A549 (cell line): ENCODE results near the gene GCC2. TPM values are rescaled to one million over a fixed set of nuclear protein-coding genes. Genes with fewer than 3 reads are reported as not detected.

Experiments
- ATAC-seq, 2 experiments: fragments of 200-7000 bp in 1 of 2; fragments of >200 bp in 1 of 2; cut with Nextera tagmentation in 1 of 2; cut with Tn5 transposase in 1 of 2; 3 replicates each; pipeline versions ENCODE4 v1.8.0 to v1.9.1; 2018 to 2020; ENCODE audit warnings: mild to moderate bottlenecking in 1 of 2, moderate library complexity in 1 of 2
- CTCF ChIA-PET: fragments of 300-600 bp; sonication (Branson Sonifier 250); formaldehyde crosslinking; extraction: SDS; loops from one replicate; lab custom pipeline; 2021; ENCODE audit warnings: antibody characterized with exemption, inconsistent platforms; lab: Yijun Ruan, JAX
- POLR2A ChIA-PET: fragments of 350-600 bp; formaldehyde crosslinking; extraction: SDS; loops from one replicate; lab custom pipeline; 2021; ENCODE audit warnings: antibody characterized with exemption, inconsistent platforms; lab: Yijun Ruan, JAX
- DNase-seq, 2 experiments: peaks; one replicate each; pipeline versions ENCODE4 v3.0.0 to v3.0.0-alpha.2; 2011 to 2016; ENCODE audit warnings: low read depth in 1 of 2, low spot score in 1 of 2
- FAIRE-seq: peaks from 2 replicates; lab custom pipeline; 2011; peaks lifted over from hg19 to GRCh38; lab: Jason Lieb, UNC
- H3K27ac ChIP-seq, 2 experiments: fragments of >200 bp; sonication (Bioruptor Twin); formaldehyde crosslinking; 3 replicates each; pipeline ENCODE4 v1.5.1; 2016 to 2017
- H3K4me1 ChIP-seq: fragments of >200 bp; sonication (Bioruptor Twin); formaldehyde crosslinking; 3 replicates; pipeline ENCODE4 v1.6.1; 2016
- H3K4me2 ChIP-seq: fragments of >200 bp; sonication (Bioruptor Twin); formaldehyde crosslinking; 3 replicates; pipeline ENCODE4 v1.6.1; 2016
- H3K4me3 ChIP-seq: fragments of >200 bp; sonication (Bioruptor Twin); formaldehyde crosslinking; 3 replicates; pipeline ENCODE4 v1.5.1; 2016
- H3K9me3 ChIP-seq: fragments of >200 bp; sonication (Bioruptor Twin); formaldehyde crosslinking; 3 replicates; pipeline ENCODE4 v1.6.1; 2016
- BHLHE40 ChIP-seq: IDR thresholded peaks from 2 replicates; pipeline ENCODE4 v1.6.1; 2012; ENCODE audit warnings: low read depth, low read length, inconsistent platforms
- CBX2 ChIP-seq: fragments of 200-600 bp; sonication (generic); IDR thresholded peaks from 2 replicates; pipeline ENCODE4 v1.6.1; 2016; ENCODE audit warnings: low read depth, mild to moderate bottlenecking, borderline replicate concordance
- CEBPB ChIP-seq, 2 experiments: fragments of >200 bp in 1 of 2; sonication (Bioruptor Twin) in 1 of 2; formaldehyde crosslinking in 1 of 2; IDR thresholded peaks; 2 replicates each; pipeline ENCODE4 v1.6.1; 2012 to 2016
- CHD4 ChIP-seq: fragments of 200-600 bp; sonication (generic); IDR thresholded peaks from 2 replicates; pipeline ENCODE4 v1.6.1; 2016; ENCODE audit warnings: antibody characterized with exemption, mild to moderate bottlenecking, borderline replicate concordance
- E2F6 ChIP-seq: IDR thresholded peaks from 2 replicates; pipeline ENCODE4 v1.6.1; 2012; ENCODE audit warnings: low read depth, borderline replicate concordance
- ELK1 ChIP-seq: fragments of 150-350 bp; IDR thresholded peaks from 2 replicates; pipeline ENCODE4 v1.6.1; 2014; ENCODE audit warnings: low read depth, mild to moderate bottlenecking, low read length
- EP300 ChIP-seq, 2 experiments: fragments of >200 bp; sonication (Bioruptor Twin); formaldehyde crosslinking; IDR thresholded peaks; 2 replicates in 1 of 2; 3 replicates in 1 of 2; pipeline ENCODE4 v1.6.1; 2016 to 2017
- FOXS1 ChIP-seq: fragments of 250-450 bp; sonication (Bioruptor Pico); IDR thresholded peaks from 2 replicates; pipeline ENCODE4 v1.5.0; 2020; ENCODE audit warnings: mild to moderate bottlenecking, moderate library complexity
- GATA3 ChIP-seq: IDR thresholded peaks from 2 replicates; pipeline ENCODE4 v1.6.1; 2012; ENCODE audit warnings: borderline replicate concordance
- HDAC2 ChIP-seq: fragments of 200-600 bp; sonication (generic); IDR thresholded peaks from 2 replicates; pipeline ENCODE4 v1.6.1; 2016
- HMGXB4 ChIP-seq: fragments of 250-450 bp; sonication (Bioruptor Pico); IDR thresholded peaks from 2 replicates; pipeline ENCODE4 v1.5.0; 2021; ENCODE audit warnings: mild to moderate bottlenecking, moderate library complexity, borderline replicate concordance
- HOXA7 ChIP-seq: fragments of 250-450 bp; sonication (Bioruptor Pico); IDR thresholded peaks from 2 replicates; pipeline ENCODE4 v1.5.0; 2020; ENCODE audit warnings: mild to moderate bottlenecking, moderate library complexity
- JUNB ChIP-seq: fragments of >200 bp; sonication (Bioruptor Twin); formaldehyde crosslinking; IDR thresholded peaks from 2 replicates; pipeline ENCODE4 v1.6.1; 2016
- MAFK ChIP-seq: fragments of 450-650 bp; IDR thresholded peaks from 2 replicates; pipeline ENCODE4 v1.6.1; 2014; ENCODE audit not compliant: partially characterized antibody
- PBX3 ChIP-seq: IDR thresholded peaks from 2 replicates; pipeline ENCODE4 v1.6.1; 2012
- PHF8 ChIP-seq: fragments of 200-600 bp; sonication (generic); IDR thresholded peaks from 2 replicates; pipeline ENCODE4 v1.6.1; 2016; ENCODE audit warnings: low read depth, mild to moderate bottlenecking, antibody characterized with exemption, moderate library complexity, borderline replicate concordance
- POLR2A ChIP-seq: IDR thresholded peaks from 2 replicates; pipeline ENCODE4 v1.6.1; 2012; ENCODE audit warnings: mild to moderate bottlenecking, low read length
- POLR2AphosphoS2 ChIP-seq: conservative IDR thresholded peaks from 2 replicates; pipeline ENCODE4 v1.6.1; 2012; ENCODE audit warnings: low read length, improper control_type of control experiment, inconsistent platforms
- RAD21 ChIP-seq, 2 experiments: fragments of >200 bp in 1 of 2; sonication (Bioruptor Twin) in 1 of 2; formaldehyde crosslinking in 1 of 2; IDR thresholded peaks in 1 of 2; conservative IDR thresholded peaks in 1 of 2; 2 replicates in 1 of 2; 3 replicates in 1 of 2; pipeline ENCODE4 v1.6.1; 2012 to 2018; ENCODE audit warnings: inconsistent platforms in 1 of 2
- RARB ChIP-seq: fragments of 250-450 bp; sonication (Bioruptor Pico); IDR thresholded peaks from 2 replicates; pipeline ENCODE4 v1.8.0; 2021; ENCODE audit warnings: mild to moderate bottlenecking, moderate library complexity
- REST ChIP-seq: fragments of 200-600 bp; sonication (generic); IDR thresholded peaks from 2 replicates; pipeline ENCODE4 v1.6.1; 2016; ENCODE audit warnings: antibody characterized with exemption, mild to moderate bottlenecking, moderate library complexity
- SREBF2 ChIP-seq: fragments of 450-650 bp; IDR thresholded peaks from 2 replicates; pipeline ENCODE4 v1.6.1; 2014; ENCODE audit warnings: mild to moderate bottlenecking, moderate library complexity
- ZC3H11A ChIP-seq: fragments of 450-650 bp; IDR thresholded peaks from 2 replicates; pipeline ENCODE4 v1.6.1; 2014; ENCODE audit warnings: antibody characterized with exemption, mild to moderate bottlenecking
- ZNF302 ChIP-seq: fragments of 250-450 bp; sonication (Bioruptor Pico); IDR thresholded peaks from 2 replicates; pipeline ENCODE4 v1.9.0; 2021; ENCODE audit warnings: inconsistent platforms, mild to moderate bottlenecking, moderate library complexity
- ZSCAN20 ChIP-seq: fragments of 250-450 bp; sonication (Bioruptor Pico); IDR thresholded peaks from 2 replicates; pipeline ENCODE4 v1.8.0; 2022; ENCODE audit warnings: mild to moderate bottlenecking, moderate library complexity
- WGBS: methylation state at CpG from one replicate; pipeline ENCODE4 v1.1.6; 2017; ENCODE audit errors: missing lambda C conversion rate; 5-methylcytosine and 5-hydroxymethylcytosine counted together
- polyA plus RNA-seq, 4 experiments: library from polyadenylated mRNA; depleted of rRNA in 3 of 4; stranded (reverse); fragments of >200 nt; fragmentation: RNase III in 1 of 4; extraction: RNeasy Plus Mini Kit Qiagen cat#74134 plus additional on column Dnase treatment in 1 of 4; gene quantifications; 2 replicates in 3 of 4; 3 replicates in 1 of 4; pipeline ENCODE4 v1.2.3, GENCODE V29; 2011 to 2017

Gene GCC2
- polyA plus RNA-seq, 2 of the 4 experiments (the other 2 are of a cell fraction): 13.6 to 30.1 TPM

GRCh38 chr2:108553209-108553919 lies 104.4 kb downstream of the GCC2 start:
- Histone ChIP-seq H3K4me3 (no peak overlapping the region), H3K4me1 (peaks cover 19% of the 10 kb centered on the region; the same call in 2 of the 3 replicates), H3K27ac (no peak overlapping the region), H3K4me2 (no peak overlapping the region), H3K9me3 (no peaks in the 10 kb centered on the region)
- ChIA-PET POLR2A (no interaction called here), CTCF (interaction anchor here (1.2 to 1.8 kb wide), 3 partner anchors 11 to 31 kb away, joined by 3 to 5 read pairs (median 4); no protein-coding TSS in a partner anchor)
- ATAC-seq (no peak; a peak in 1 of 6 replicates), DNase-seq (no peak), FAIRE-seq (no peak)
- 85% methylated on average over 7 of the region's 7 CpGs for WGBS
- TF ChIP-seq POLR2A: no peak
- TF ChIP-seq GATA3: no peak
- TF ChIP-seq EP300 (IDR thresholded peaks at IDR 0.05): no peak
- TF ChIP-seq HMGXB4: no peak
- TF ChIP-seq E2F6: no peak
- no peak for TF ChIP-seq ELK1
- no peak for TF ChIP-seq PHF8
- no peak for TF ChIP-seq RARB (CRISPR knock-in tag)
- no peak for TF ChIP-seq HDAC2
- no peak for TF ChIP-seq CHD4
- TF ChIP-seq BHLHE40: no peak
- TF ChIP-seq SREBF2: no peak
- no peak for TF ChIP-seq RAD21 (conservative IDR thresholded peaks at IDR 0.05 in 1 of 2, IDR thresholded peaks at IDR 0.05 in 1 of 2)
- TF ChIP-seq REST: no peak
- TF ChIP-seq ZSCAN20 (CRISPR knock-in tag): no peak
- no peak for TF ChIP-seq HOXA7

- H3K4me2 ChIP-seq: no peak overlapping the region
- no peak for TF ChIP-seq POLR2AphosphoS2
- TF ChIP-seq RARB (CRISPR knock-in tag): no peak
- TF ChIP-seq FOXS1 (CRISPR knock-in tag): no peak
- TF ChIP-seq GATA3: no peak
- no peak for TF ChIP-seq PHF8
- no peak for TF ChIP-seq CHD4
- no peak for TF ChIP-seq ZNF302 (CRISPR knock-in tag)
- TF ChIP-seq ZSCAN20 (CRISPR knock-in tag): no peak
- TF ChIP-seq EP300 (IDR thresholded peaks at IDR 0.05): no peak
- TF ChIP-seq PBX3: no peak
- no peak for TF ChIP-seq JUNB
- no peak for TF ChIP-seq E2F6
- no peak for TF ChIP-seq CEBPB (IDR thresholded peaks at IDR 0.05)
- no peak for TF ChIP-seq CBX2
- no peak for TF ChIP-seq ZC3H11A
- no peak for TF ChIP-seq MAFK
- no peak overlapping the region for H3K27ac ChIP-seq
- ChIA-PET CTCF (interaction anchor here (1.8 kb wide), 1 partner anchor 13 kb away, joined by 5 read pairs; no protein-coding TSS in a partner anchor), POLR2A (no interaction called here)
- ATAC-seq: no peak; a peak in 2 of 6 replicates
- DNase-seq: no peak
- no peak overlapping the region for H3K4me3 ChIP-seq
- FAIRE-seq: no peak
- WGBS: 87% methylated on average over 5 of the region's 5 CpGs
- H3K9me3 ChIP-seq: no peaks in the 10 kb centered on the region
- H3K4me1 ChIP-seq: peaks cover 9% of the 10 kb centered on the region; the same call in 1 of the 3 replicates
Measured at GRCh38 chr2:108554528-108554927, 105.5 kb downstream of the GCC2 start.
